SW 1271 (cell line): Measurements from ENCODE around the gene ASPSCR1.

Source experiments
- DNase-seq, 2 experiments: peaks; one replicate each; lab custom pipeline; 2025; lab: John Stamatoyannopoulos, UW

The ASPSCR1 gene

DNA sequence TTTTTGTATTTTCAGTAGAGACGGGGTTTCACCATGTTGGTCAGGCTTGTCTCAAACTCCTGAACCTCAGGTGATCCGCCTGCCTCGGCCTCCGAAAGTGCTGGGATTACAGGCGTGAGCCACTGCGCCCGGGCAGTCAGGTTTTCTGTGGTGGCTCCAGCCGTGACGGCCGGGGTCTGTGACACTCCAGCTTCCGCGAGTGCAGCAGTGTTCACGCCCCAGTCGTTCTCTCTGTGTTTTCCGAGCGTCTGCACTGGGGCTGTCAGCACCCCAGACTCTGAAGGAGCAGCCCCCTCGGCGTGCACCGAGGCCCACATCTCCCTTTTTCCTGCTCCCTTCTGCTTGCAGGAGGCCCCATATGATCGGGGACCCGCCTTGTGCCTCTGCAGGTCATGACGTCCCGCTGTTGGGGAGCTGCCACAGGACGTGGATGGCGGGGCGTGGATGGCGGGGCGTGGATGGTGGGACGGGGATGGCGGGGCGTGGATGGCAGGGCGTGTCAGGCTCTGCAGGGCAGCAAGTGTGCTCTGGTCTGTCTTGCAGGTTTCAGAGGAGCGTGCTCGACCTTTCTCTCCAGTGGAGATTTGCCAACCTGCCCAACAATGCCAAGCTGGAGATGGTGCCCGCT, 5.7 kb downstream of the ASPSCR1 start:
- no peak for DNase-seq

DNA sequence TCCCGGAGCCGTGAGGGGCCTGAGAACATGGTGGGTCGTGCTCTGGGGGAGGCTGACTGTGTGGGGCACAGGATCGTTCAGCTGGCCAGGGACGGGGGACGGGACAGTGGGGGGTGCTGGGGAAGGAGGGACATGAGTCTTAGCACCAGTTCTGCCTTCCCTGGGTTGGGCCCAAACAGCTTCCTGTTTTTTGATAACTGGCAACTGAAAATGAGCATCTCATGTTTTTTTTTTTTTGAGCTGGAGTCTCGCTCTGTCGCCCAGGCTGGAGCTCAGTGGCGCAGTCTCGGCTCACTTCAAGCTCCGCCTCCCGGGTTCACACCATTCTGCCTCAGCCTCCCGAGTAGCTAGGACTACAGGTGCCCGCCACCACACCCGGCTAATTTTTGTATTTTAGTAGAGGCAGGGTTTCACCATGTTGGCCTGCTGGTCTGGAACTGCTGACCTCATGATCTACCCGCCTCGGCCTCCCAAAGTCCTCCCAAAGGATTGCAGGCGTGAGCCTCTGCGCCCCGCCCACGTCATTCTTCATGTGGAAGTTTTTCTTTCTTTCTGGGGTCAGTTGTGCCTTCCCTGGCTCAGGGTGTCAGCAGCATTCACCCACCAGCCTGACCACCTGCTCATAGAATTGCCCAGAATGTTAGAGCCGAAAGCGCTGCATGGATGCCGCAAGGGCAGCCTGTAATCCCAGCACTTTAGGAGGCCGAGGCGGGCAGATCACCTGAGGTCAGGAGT, 6.4 kb downstream of the ASPSCR1 start:
- no peak for DNase-seq

DNA sequence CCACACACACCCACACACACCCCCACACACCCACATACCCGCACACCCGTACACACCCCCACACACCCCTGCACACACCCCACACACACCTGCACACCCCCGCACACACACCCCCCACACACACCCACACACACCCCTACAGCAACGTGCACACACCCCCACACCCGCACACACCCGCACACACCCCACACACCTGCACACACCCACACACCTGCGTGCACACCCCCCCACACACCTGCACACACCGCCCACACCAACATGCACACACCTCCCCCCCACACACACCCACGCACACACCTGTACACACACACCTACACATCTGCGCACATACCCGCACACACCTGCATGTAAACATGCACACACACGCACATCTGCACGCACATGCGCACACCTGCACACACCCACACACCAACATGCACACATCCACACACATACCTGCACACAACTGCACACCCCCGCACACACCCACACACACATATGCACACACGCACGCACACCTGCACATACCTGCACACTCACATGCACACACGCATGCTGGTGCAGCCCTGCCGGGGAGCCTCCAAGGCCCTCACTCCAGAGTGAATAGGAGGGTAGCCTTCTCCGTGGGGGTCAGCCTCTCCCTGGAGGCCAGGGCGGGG, 7.5 kb downstream of the ASPSCR1 start:
- no peak for DNase-seq

DNA sequence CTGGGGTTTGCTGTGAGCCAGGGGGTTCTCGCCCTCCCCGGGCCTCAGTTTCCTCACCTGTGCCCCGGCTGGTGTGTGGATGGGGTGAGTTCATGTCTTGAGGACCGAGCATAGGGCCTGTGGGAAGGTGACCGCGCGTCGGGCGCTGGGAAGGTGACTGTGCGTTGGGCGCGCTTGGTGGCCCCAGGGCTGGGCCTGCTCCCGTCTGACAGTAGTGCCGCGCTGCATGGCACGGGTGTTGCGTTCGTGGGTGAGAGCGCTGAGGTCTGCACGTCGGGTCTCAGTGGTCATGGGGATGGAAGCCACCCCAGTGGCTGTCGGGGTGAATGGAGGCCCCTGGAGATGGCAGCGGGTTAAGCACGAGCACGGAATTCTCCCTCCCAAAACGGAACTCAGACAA, 9.2 kb downstream of the ASPSCR1 start:
- DNase-seq: no peak

DNA sequence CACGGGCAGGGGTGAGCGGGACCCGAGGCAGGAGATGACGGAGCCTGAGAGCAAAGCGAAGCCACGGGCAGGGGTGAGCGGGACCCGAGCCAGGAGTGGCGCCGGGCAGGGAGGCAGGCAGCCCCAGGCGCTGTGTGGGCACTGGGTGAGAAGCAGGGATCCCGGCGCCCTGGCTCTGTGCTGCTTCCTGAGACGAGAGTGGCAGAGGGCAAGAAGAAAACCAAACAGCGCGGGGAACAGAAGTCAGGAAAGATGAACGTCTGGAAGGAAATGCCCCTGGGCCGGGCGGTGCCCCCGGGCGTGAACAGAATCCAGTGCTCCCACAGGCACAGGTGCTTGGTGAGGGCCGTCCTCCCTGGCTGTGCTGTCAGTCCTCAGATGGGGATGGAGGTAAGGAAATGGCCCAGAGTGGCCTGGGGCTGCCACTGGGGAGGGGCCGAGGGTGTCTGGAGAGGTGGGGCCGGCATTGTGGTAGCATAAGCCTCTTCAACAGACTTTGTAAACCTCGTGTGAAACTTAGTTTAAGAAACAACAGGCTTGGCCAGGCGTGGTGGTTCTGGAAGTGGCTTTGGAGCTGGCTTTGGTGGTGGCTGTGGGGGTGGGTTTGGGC, 9.8 kb downstream of the ASPSCR1 start:
- no peak for DNase-seq

DNA sequence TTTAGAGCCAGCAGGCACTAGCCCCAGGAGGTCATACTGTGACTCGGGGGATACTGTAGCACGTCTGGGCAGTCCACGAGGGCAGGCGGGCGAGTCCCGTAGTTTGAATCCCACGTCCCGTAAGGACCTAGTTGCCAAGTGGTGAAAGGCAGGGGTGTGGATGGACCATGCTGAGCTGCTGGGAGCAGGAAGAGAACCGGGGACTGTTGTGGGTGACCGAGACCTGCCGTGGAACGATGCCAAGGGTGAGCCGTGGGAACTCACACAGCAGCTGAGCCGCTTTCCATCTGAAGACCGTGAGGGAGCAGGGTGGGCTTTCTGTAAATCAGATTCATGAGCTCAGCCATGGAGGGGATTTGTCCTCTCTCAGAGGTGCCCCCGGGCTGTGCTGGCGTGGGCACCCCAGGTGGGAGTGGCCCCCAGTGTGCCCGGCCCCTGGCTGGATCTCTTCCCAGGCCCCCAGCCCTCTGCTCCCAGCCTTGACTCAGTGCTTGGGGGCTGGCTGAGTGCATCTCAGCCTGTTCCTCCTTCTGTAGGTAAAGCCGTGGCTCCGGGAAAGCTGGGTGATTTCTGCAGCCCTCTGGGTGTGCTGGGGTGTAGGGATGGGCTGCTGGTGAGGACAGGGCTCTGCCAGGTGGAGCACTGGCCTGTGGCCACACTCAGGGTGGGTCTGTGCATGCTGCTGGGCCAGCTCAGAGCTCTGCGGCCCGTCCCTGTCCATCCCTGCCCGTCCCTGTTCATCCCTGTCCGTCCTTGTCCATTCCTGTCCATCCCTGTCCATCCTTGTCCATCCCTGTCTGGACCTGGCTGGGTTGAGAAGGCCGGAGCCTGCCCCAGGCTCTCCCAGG, 13.6 kb downstream of the ASPSCR1 start:
- no peak for DNase-seq

DNA sequence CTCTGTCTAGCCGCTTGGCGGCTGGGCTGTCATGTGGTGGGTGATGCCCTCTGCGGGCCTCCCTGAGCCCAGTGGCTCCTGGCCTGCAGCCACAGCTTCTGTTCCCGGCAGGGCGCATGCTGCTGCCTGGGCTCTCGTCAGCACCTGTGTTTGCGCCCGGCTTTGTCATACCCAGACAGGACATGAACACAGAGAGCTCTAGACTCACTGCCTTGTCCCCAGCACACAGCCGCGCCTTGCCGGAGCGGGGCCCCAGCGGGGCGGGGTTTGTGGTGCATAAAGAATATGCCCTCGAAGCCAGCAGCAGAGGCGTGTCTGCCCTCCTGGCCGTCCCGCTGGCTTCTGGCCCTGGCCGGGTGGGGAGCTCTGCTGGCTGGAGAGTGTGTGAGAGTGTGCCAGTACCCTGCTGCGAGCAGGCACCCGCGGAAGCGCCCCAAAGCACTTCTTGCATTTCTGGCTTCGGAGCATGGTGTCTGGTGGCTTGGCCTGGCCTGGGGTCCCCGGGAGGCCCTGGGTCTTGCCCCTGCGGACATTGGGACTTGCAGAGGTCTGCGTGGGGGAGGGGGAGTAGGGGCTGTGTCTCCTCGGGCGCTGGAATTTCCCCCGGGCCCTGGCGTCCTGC, 14.4 kb downstream of the ASPSCR1 start:
- DNase-seq: no peak

DNA sequence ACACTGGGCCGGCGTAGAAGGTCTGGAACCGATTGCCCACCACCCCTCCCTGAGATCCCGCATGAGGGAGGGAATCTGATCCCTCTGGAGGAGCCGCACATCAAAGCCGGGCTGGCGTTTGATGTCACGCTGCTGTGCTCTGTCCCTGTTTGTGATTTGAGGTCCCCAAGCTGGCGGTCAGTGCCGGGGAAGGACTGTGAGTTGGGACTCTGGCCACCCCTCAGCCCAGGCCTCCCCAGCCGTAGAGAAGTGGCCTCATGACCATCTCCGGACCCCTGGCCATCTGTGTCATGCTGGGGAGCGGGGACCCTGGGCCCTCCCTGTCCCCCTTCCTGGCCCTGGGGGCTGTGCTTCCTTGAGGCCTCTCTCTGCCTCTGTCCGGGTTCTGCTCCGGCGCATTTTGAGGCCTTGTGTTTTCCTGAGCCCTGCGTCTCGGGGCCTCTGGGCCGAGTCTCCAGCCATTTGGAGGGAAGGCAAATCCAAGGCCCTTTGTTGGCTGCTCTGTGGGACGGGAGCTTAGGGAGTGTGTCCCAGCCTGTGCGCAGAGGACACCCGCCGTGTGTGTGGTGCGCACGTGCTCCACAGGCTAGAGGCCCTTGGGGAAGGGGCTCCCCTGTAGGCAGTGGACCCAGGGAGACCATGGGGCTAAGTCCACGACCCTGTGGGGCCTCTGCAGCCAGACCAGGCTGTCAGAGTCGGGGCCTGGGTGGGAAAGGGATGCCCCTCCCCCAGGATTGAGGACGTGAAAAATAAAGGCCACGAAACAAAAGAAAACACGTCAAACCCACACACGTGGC, 15.1 kb downstream of the ASPSCR1 start:
- DNase-seq: no peak

DNA sequence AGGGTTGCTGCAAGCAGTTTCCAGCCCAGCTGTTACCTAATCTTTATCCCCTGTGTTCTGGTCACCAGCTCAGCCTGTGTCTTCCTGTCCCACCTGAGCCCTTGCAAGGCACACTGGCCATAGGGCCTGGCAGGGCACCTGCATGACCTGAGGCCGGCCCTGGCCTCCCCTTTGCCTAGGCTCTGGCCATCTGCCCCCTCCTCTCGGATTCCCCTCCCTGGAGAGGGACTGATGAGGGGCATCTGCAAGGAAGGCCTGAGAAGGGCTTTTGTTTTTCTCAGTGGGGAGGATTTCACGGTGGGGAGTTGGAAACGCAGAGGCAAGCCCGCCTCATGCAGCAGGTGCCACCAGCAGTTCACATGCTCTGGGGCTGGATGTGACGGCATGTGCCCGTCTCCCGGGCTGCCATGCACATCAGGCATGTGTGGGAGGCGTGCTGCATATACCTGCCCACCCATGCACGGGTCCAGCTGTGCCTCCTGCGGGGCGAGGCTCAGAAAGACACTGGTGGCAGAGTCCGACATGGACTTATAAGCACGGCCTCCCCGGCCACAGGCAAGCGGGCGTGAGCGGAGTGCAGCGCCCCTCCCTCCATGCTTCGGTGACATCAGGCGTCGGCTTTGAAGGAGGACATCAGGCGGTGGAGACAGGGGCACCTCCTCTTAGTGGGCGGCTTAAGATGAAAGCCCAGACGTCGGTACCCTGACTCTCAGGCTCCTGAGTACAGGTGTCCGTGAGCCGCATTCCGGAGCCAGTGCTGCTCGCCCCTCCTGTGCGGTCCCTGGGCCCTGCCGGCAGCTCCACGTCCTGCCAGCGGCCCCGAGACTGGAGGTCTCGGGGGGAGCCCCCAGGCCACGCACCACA, 16.5 kb downstream of the ASPSCR1 start:
- DNase-seq: no peak

DNA sequence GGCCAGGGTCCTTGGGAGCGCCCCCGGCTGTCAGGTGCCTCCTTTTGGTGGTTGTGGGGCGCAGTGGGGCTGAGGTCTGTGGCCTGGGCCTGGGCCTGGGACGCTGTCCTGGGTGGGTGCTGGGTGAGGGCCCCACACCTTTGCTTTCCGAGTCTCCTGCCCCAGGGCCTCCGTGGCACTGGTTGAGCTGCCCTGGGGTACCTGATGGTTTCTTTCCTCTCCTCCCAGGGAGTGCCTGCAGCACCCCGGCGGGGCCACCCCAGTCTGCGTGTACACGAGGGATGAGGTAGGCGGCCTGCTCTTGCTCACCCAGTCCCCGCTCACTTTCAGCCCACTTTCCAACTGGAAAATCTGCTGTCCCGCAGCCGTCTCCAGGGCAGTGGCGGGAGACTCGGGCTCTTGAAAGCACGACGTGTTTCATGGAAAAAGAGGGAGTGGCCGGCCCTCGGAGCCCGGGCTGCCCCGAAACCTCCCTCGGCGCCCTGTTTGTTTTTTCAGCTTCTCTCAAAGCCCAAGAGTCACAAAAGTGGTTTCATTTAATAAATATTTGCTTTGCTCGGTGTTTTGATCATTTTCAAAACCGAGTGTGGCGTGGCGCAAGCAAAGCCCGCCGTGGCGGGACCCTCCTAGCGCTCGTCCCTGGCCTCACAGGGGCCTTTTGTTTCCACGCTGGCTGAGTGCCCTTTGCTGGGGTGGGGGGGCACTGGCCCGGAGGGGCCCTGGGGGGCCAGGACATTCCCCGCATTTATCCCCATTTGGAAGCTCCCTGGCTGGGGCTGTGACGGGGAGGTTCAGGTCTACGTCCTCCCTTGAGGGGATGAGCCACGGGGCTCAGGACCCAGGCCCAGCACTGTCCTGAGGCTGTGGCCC, 17.4 kb downstream of the ASPSCR1 start:
- no peak for DNase-seq

DNA sequence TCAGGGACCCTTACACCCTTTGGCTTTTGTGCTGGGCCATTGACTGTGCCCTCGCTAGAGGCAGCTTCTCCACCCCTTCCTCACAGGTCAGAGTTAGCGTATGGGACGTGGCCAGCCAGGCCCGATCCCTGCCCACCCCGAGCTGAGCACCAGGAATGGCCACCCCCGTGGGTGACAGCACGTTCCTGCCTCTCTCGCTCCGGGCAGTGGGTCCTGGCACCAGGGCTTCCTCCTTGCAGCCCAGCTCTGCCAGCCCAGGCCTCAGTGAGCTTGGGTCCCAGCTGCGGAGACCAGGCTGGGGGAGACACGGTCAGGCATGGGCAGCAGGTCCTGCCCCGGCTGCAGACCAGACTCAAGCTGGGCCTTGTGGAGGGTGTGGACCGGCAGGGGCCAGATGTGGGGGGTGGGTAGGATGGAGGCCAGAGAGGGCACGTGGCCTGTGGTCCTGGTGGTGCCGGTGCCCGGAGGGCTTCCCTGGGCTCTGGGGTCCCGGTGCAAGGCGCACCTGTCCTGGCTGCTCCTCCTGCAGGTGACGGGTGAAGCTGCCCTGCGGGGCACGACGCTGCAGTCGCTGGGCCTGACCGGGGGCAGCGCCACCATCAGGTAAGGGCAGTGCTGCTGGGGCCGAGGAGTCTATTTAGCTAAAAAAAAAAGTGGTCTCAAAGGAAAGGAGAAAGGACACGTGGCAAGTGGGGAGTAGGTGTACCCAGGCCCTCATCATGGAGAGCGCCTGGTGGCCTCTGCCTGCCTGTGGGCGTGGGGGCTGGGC, 18.2 kb downstream of the ASPSCR1 start:
- DNase-seq: no peak

DNA sequence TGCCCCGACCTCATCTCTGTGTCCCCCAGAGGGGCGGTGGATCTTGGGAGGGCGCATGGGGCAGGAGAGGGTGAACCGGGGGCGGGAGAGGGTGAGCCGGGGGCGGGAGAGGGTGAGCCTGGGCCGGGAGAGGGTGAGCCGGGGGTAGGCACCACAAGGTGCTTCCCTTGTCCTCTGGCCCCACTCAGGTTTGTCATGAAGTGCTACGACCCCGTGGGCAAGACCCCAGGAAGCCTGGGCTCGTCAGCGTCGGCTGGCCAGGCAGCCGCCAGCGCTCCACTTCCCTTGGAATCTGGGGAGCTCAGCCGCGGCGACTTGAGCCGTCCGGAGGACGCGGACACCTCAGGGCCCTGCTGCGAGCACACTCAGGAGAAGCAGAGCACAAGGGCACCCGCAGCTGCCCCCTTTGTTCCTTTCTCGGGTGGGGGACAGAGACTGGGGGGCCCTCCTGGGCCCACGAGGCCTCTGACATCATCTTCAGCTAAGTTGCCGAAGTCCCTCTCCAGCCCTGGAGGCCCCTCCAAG, 18.9 kb downstream of the ASPSCR1 start:
- DNase-seq: no peak

DNA sequence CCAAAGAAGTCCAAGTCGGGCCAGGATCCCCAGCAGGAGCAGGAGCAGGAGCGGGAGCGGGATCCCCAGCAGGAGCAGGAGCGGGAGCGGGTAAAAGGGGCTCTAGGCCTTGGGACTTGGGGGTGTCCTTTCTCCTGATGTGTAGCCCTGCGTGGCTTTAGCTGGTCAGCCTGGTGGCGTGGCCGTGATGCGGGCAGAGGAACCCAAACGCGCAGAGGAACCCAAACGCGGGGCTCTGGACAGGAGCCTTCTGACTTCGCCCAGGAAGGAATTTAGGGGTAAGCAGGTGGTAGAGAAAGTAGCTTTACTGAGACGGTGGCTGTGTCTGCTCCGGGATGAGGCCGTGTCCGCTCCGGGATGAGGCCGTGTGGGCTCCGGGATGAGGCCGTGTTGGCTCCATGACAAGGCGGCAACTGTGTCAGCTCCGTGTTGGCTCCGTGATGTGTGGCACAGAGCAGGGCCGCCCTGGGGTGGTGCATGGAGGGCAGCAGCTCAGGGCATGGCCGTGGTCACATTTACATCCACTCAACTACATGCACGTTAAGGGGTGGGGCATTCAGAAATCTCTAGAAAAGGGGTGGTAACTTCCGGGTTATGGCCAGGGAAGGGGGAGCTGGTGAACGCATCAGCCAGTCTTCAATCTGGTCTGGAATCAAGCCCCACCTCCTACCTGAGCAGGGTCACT, 19.5 kb downstream of the ASPSCR1 start:
- no peak for DNase-seq

DNA sequence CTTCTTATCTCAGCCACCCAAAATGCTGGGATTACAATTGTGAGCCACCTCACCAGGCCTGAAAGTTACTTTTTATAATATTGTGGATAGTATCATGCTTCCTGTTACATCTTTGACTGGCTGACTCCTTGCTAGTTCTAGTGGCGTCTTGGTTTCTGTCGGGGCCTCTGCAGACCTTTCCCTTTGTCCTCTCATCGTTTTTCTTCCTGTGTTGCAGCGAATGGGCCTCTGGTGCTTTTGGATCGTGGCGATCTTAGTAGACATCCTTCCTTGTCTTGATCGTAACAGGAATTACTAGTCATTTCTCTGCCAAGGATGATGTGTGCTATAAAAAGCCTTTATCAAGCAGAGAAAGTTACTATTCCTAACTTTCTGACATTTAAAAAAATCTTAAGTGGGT, 20.8 kb downstream of the ASPSCR1 start:
- no peak for DNase-seq

DNA sequence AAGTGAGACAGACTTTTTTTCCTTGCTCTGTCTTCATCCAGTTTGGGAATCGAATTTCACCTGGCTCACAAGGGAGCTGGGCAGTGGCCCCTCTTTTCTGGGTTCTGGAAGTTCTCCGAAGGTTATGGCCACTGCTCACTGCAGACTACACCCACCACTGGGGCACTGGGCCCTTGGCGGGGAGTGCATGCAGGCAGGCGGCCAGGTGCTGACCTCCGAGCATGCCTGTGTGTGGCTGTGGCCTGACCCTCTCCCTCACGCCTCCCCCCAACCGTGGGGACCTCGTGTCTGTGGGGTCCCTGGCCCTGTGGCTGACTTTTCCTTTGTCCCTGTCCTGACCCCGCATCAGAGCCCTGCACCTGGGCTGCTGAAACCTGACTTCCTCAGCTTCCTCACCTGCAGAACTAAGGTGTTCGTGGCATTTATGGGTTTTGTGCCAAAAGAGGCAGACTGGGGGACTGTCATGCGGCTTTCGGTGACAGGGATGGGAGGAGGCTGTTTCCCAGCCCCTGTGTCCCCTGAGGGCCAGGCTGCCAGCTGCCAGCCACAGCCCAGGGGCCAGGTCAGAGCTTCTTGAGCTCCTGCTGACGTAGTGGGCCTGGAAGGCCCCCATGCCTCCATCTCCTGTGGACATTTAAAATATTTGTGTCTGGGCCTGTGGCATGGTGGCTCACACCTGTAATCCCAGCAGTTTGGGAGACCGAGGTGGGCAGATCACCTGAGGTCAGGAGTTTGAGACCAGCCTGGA, 21.4 kb downstream of the ASPSCR1 start:
- DNase-seq: no peak

DNA sequence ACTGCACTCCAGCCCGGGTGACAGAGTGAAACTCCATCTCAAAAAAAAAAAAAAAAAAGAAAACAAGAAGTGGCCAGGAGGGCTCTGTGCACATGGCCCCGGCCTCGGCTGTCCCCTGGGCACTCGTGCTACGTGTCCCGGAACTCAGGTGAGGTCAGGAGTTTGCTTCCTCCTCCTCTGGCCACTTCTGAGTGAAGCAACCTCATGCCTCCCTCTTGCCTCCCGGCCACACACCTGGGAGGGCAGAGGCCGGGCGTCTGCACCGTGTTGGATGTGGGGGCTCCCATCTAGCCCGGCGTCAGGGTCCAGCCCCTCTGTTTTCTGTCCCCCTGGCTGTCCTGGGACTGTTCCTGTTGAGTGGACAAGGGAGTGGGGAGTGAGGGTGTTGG, 22.2 kb downstream of the ASPSCR1 start:
- no peak for DNase-seq
